Adipose tissue (tissue), 3 donors: ENCODE data around the gene FRMD5. TPM values are rescaled to one million over a fixed set of nuclear protein-coding genes. Genes with fewer than 3 reads are reported as not detected.
"Not testable (repeated sequence)": the region's sequence is repeated elsewhere in the genome, so short reads cannot be mapped to it uniquely, and the experiment has no call there.

Source experiments
- H3K27ac ChIP-seq: one replicate; pipeline ENCODE4 v1.5.1; 2013; ENCODE audit warnings: low read depth, low read length
- WGBS, 3 donors: extraction: QIAGEN DNeasy Blood & Tissue Kit; methylation state at CpG; one replicate each; pipeline ENCODE4 v1.1.7; 2013; 5-methylcytosine and 5-hydroxymethylcytosine counted together
- polyA plus RNA-seq, 3 donors: library from polyadenylated mRNA; stranded (reverse); fragments of 200-250 nt; gene quantifications; one replicate each; pipeline ENCODE4 v1.2.3, GENCODE V29; 2013
- donor health status: healthy with polysubstance abuse.
- donor health status: Bipolar disorder and iron deficiency.
- donor health status: healthy.

Gene FRMD5
- polyA plus RNA-seq: under 1 TPM; 0.05 to 0.12 (median 0.11) TPM

DNA sequence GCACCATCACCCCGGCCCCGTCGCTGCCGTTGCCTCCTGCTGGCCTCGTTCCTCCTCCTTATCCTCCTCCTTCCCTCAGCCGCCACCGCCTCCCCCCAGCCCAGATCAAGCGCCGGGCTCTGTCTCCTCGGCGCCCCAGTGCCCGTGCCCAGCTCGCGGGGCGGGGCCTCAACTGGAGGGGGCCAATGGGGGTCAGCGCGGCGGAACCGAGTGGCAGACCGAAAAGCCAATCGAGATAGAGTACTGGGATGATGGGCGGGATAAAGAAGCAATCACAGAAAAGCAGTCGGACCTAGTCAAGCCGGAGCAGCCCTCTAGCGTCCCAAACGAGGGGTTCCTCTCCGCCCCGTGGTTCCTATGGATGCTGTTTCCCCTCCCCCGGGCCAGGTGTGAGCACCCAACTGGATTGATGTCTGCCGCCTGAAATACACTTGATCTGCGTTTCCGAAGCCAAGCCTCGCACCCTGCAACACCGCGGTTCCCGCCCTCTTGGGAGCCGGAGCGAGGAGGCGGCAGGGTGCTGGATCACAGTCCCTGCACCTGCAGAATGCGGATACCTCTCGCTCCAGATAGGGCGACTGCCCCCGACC lies at the start of gene FRMD5:
Gene FRMD5, minus strand, starts transcription at position 121 of the 590 bp plus-strand sequence.
- WGBS, 3 donors: 1% methylated on average over 32 to 43 of the region's 43 CpGs

DNA sequence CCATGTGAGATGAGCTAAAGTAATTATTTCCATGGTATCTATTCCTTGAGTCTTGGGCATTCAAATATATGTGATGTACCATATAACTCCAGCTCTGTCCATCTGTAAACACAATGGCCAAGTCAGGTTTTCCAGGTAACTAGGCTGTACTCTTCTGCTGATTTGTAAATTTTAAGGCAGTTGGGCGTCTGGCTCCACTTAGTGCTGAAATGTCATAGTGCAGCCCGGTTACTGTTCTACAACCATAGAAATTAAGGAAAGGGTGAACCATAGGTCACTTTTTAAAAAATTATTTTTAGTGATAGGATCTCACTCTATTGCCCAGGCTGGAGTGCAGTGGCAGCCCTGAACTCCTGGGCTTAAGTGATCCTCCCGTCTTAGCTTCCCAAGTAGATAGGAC lies 48.8 kb upstream of the FRMD5 start:
- 77 to 90% (median 79%) methylated on average over 3 of the region's 3 CpGs for WGBS, 3 donors
- no peak overlapping the region for H3K27ac ChIP-seq

More for the DNA sequence above, at the start of gene FRMD5:
- no peak within 1 kb of the TSS for H3K27ac ChIP-seq

DNA sequence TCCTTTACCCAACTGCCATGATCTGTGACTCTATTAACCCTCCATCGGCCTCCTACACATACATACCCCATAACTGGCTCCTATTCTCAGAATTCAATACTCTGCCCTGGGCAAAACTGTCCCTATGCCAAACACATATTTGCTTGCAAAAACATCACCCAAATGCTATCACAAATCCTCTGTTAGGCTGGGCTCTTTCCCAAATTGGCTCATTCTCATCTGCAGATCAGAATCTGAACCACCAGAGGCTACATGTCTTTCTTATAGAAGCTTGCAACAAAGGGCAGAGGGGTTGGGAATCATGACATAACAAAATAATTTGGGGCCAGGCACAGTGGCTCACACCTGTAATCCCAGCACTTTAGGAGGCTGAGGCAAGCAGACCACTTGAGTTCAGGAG lies 48.1 kb upstream of the FRMD5 start:
- no peak overlapping the region for H3K27ac ChIP-seq
- 81 to 83% (median 83%) methylated on average over 1 of the region's 1 CpG for WGBS, 3 donors

DNA sequence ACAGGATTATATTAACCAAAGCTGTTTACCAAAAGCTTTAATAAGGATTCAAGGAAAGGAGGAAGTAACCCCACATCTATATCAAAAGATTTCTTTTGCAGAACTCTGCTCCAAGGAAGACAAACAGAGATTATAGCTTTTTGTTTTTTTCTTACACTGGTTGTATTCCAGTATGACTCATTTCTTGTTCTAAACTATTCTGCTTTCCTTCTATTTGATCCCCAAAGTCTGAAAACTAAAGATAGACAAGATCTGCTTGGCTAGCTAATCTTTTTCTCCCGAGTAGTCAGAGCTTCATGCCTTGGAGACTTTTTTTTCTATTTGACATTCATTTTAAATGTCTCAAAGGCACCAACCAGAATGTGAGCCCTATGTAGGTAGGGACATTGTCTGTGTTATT lies 36.8 kb upstream of the FRMD5 start:
- H3K27ac ChIP-seq: no peak overlapping the region
- 33 to 66% (median 41%) methylated on average over 1 of the region's 1 CpG for WGBS, 3 donors

DNA sequence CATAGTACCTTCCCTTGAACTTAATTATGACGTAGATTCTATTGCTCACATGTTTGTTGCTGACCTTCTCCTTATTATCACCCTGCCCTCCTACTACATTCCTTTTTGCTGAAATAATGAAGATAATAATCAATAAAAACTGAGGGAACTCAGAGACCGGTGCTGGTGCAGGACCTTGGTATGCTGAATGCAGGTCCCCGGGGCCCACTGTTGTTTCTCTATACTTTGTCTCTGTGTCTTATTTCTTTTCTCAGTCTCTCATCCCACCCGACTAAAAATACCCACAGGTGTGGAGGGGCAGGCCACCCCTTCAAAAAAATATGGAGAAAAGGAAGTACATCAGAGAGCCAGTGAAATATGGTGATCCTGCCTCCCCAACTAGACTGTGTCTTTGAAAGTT lies 34.2 kb upstream of the FRMD5 start:
- WGBS, 3 donors: 55 to 89% (median 83%) methylated on average over 3 of the region's 4 CpGs
- H3K27ac ChIP-seq: not testable (repeated sequence)

DNA sequence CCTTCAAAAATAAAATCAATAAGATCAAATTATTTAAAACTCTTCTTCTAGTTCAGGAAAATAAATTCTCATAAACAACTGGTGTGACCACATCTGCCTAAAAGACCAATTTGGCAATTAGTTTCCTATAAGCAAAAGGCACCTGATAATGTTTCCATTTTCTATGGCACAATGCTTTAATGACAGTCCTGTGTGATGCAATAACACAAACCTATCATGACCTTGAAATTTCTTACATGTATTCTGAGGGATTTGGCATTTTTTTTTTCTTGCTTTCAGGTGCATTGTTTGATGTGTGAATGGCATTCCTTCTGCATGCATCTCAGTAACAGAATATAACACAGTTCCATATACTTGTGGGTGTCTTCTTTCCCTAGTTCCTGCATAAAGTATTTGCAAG lies 32.5 kb upstream of the FRMD5 start:
- no peak overlapping the region for H3K27ac ChIP-seq

DNA sequence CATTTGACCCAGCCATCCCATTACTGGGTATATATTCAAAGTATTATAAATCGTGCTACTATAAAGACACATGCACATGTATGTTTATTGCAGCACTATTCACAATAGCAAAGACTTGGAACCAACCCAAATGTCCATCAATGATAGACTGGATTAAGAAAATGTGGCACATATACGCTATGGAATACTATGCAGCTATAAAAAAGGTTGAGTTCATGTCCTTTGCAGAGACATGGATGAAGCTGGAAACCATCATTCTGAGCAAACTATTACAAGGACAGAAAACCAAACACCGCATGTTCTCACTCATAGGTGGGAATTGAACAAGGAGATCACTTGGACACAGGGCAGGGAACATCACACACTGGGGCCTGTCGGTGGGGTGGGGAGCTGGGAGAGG lies 31.9 kb upstream of the FRMD5 start:
- whole genome bisulfite sequencing, 3 donors: 91 to 94% (median 92%) methylated on average over 4 of the region's 4 CpGs
- not testable (repeated sequence) for H3K27ac ChIP-seq

DNA sequence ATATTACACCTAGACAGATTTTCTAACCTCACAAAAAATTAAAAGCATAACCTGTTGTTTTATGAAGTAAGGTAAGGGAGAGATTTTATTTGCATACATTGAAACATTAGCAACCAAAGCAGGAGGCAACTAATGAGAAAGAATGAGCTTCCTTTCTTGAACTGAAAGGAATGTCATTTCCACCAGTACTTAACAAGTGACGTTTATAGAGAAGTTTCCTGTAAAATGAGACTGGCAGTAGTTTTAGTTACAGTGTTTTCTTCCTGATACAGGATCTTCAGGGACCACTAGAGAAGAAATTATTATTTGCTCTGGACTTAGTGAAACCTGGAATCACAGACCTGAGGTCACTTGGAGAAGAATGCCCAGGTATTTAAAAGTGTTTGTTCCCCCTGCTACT lies 27.4 kb upstream of the FRMD5 start:
- WGBS, 3 donors: 18 to 54% (median 28%) methylated on average over 1 of the region's 1 CpG
- no peak overlapping the region for H3K27ac ChIP-seq

DNA sequence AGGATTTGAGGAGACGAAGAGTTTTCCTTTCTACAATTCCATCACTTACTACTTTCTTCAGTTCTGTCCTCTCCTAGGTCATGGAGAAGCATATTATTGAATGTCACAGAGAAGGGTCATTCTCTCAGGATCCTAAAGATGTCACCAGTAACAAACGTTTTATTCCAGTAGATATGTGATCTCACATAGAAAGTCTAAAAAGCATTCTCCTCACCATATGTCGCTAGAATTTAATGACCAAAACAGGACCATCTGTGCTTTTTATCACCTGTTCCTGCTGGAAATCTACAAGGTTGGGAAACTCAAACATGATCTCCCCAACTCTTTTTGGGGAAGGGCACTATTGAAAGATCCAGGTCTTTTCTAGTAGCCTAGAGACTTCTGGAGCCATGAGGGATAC lies 24.0 kb upstream of the FRMD5 start:
- no peak overlapping the region for H3K27ac ChIP-seq
- WGBS, 3 donors: 60 to 68% (median 67%) methylated on average over 3 of the region's 3 CpGs

DNA sequence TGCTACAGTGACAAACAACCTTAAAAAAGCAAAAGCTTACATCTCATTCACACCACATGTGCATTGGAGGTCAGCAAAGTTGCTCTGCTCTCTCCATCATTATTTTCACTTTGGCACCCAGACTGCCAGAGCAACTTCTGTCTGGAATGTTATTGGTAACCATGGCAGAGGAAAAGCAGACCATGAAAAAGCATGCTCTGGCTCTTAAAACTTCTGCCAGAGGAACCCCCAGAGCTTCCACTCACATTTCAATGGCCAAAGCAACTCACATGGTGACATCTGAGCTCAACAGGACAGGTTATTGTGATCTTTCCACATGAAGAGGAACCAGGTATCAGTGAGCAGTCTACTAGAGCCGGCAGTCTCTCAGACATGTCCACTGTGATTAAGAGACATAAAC lies 21.9 kb upstream of the FRMD5 start:
- whole genome bisulfite sequencing, 3 donors: 44 to 69% (median 67%) methylated on average over 1 of the region's 1 CpG
- H3K27ac ChIP-seq: no peak overlapping the region

DNA sequence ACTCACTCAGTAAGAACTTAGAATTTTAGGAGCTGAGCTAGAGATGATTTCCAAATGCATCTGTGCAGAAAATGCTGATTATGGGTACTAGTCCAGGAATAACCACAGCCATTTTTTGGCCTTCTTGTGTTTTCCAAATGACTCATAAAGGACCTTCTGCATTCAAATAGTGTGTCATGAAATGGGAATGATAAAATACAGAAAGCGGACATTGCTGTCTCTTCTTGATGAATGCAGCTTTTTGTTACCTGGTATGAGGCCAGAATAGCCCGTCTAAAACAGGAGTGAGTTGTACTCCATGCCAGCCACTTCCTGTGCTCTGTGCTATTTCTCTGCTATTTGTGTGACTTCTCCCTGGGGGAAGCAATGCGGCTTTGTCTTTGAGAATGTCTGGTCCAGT lies 20.5 kb upstream of the FRMD5 start:
- H3K27ac ChIP-seq: no peak overlapping the region
- 48 to 64% (median 49%) methylated on average over 3 of the region's 3 CpGs for WGBS, 3 donors

DNA sequence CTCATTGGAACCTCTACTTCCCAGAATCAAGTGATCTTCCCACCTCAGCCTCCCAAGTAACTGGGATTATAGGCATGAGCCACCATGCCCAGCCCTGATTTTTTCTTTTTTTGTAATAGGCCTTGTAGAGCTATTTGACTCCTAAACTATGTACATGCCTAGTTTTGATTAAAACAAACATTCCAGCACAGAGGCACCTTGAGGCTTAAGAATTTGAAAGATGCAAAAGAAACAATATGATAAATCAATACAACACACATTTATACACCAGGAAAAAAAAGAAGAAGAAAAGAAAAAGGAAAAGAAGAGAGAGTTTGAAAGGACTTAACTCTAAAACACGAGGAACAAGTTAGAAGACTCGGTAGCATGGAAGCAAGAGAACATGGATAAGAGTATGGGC lies 13.9 kb upstream of the FRMD5 start:
- 86 to 95% (median 95%) methylated on average over 2 of the region's 2 CpGs for WGBS, 3 donors
- H3K27ac ChIP-seq: no peak overlapping the region

DNA sequence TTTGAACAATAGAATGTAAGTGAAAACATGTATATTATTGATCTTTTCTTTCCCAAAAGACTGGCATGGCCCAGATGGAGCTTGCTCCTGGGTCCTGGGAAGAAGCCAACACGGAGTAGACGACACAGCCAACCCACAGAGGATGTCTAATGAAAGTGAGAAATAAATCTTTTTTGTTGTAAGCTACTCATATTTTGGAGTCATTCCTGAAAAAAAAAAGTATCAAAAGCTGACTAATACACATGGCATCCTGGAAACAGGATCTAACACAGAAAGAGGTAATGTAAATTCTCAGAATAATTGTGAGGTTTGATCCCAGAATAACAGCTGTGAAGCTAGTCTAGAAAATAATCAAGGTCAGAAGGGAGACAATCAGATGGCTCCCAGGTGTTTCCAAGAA lies 12.6 kb upstream of the FRMD5 start:
- no peak overlapping the region for H3K27ac ChIP-seq
- 44 to 61% (median 57%) methylated on average over 2 of the region's 2 CpGs for WGBS, 3 donors

DNA sequence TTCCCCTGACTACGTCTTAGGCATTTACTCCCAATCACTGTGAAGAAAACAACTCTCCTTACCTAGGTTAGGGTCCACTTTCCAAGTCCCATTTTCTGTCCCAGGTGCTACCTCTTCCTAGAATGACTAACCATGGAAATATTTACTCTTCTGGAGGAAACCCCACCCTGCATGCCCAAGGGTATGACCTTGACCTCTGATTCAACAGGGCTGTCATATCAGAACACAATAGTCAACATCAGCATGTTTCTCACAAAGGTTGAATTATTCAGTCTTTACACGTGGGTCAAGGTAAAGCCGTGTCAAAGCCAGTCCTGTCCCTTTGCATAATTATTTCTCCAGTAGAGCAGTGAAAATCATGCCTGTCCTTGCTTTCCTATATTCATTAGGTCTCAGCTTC lies 4.3 kb upstream of the FRMD5 start:
- H3K27ac ChIP-seq: no peak overlapping the region
- WGBS, 3 donors: 67 to 79% (median 72%) methylated on average over 3 of the region's 3 CpGs

DNA sequence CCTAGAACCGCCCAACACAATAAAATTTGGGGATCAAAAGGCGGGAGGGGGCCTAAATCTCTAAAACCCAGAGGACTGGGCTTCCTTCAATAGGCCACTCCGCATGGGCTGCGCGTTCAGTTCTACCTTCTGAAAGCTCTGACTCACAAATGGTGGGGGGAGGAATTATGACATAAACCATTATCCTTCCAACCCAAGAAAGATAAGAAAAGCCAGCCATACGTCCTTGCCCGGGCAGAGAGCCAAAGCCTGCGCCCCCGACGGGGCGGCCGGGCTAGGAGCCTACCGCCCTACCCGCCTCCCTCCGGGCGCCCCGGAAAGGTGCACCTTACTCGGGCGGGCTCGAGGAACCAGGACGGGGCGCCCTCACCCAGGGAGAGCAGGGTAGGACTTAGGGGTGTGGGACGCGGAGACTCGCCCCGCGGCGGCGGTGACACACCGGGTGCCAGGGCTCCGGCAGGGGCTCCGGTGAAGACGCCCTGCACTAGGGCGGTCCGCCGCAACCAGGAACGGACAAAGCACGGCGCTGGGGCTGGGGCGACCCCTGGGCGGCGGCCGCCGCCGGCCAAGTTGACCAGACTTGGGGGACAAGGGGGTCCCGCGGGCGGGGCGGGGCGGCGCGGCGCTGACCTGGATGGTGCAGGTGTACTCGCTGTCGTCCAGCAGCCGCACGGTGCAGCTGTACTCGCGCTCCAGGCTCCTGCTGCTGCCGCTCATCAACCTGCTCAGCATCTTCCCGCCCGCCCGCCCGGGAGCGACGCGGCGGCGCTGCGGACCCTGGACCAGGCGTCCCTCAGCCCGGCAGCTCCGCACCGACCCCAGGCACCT lies 534 bp downstream of the FRMD5 start:
- H3K27ac ChIP-seq: no peak overlapping the region
- WGBS, 3 donors: 1 to 4% (median 2%) methylated on average over 46 to 74 of the region's 74 CpGs

DNA sequence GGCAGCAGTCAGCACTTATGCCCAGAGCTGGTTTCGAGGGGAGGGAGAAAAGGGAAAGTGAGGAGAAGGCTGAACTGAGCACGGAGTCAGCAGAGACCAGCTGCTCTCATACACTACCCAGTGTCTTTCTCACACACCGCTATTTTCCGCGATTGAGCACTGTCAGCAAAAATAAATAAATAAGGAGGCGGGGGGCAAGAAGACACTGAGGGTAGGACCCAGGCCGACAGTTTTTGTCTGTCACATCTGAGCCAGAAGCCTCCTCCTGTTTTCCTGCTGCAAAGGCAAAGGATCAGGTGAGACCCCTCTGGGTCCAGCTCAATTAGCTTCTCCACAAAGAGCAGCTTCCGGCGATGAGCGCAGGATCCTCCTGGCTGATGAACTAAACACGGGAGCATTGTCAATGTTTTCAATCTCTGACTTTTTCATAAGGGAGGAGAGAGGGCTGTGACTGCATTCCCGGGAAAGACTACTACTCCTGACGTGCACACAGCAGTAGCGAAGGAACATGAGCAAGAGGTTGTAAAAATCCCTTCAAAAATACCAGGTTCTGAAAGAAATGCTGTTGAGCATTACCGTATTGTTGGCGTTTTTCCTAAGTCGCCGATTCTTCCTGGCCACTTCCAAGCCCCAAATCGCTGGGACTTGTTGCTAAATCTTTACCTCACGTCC lies 1.3 kb downstream of the FRMD5 start:
- no peak overlapping the region for H3K27ac ChIP-seq
- WGBS, 3 donors: 7 to 10% (median 8%) methylated on average over 20 of the region's 20 CpGs

DNA sequence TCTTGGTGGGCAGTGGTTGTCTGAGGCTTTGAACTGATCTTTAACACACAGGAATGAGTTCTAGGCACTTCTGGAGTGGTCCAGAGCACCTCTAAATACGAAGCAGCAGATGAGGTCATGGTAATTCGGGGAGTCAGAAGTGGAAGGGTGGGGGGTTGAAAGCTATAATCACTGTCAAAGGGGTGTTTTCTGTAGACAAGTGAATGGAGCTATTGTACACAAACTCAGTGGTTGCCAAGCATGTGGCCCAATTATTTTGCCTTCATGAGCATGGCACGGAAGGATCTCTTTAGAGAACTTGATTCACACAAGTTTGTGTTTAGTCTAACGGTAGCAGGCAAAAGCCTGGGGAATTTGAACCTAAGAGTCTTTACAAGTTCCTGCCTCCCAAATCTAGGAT lies 6.3 kb downstream of the FRMD5 start:
- H3K27ac ChIP-seq: no peak overlapping the region
- 82 to 87% (median 85%) methylated on average over 4 of the region's 4 CpGs for WGBS, 3 donors

DNA sequence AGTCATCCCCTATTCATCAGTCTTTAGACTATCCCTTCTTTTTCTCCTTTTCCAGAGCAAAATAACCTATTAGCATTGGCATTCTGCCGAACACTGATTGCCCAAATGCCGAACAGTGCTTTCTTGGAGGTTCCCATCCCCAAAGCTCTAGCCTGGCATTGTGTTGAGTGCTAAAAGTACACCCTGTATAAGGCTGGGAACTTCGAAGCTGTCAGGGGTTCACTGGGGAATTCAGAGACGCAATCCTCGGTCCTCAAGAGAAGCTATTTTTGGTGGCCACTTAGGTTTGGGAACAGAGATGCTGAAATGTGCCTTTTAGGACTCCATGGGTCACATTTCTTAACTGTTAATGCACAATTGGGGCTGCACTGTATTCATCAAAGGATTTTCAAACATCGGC lies 8.4 kb downstream of the FRMD5 start:
- H3K27ac ChIP-seq: no peak overlapping the region
- WGBS, 3 donors: 87 to 88% (median 87%) methylated on average over 6 of the region's 6 CpGs

DNA sequence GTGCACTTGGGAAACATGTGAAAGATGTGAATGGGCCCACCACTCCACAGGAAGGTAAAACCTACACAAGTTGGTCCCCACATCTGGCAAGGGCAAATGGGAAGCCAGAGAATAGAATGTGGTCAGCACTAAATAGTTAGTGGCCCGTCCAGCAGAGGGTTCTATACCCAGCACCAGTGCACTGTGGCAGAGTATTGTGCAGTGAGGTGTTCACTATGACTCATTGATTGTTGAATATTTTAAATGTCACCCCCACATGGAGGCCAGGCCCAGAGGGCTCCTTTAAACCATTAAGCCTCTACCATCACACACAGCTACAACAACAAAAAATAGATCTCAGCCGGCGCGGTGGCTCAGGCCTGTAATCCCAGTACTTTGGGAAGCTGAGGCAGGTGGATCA lies 11.7 kb downstream of the FRMD5 start:
- no peak overlapping the region for H3K27ac ChIP-seq
- WGBS, 3 donors: 88 to 94% (median 93%) methylated on average over 4 of the region's 4 CpGs

DNA sequence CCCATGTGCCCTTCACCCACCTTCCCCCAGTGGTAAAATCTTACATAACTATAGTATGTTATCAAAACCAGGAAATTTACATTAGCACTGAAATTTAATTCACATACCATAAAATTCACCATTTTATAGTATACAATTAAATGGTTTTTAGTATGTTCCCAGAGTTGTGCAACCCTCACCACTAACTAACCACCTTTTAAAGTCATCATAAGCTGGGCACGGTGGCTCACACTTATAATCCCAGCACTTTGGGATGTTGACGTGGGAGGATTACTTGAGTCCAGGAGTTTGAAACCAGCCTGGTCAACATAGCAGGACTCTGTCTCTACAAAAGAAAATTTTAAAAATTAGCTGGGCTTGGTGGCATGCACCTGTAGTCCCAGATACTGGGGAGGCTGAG lies 13.7 kb downstream of the FRMD5 start:
- WGBS, 3 donors: 88 to 94% (median 91%) methylated on average over 2 of the region's 2 CpGs
- H3K27ac ChIP-seq: no peak overlapping the region
